Left cardiac atrium (tissue), 4 donors: Measurements from ENCODE around the gene WDR70. TPM values are rescaled to one million over a fixed set of nuclear protein-coding genes. Genes with fewer than 3 reads are reported as not detected.
"Not testable (repeated sequence)": the region's sequence is repeated elsewhere in the genome, so short reads cannot be mapped to it uniquely, and the experiment has no call there.

Source experiments
- ATAC-seq, 2 donors: fragments of 200-7000 bp; cut with Tn5 transposase; one replicate each; pipeline ENCODE4 v1.9.1; 2020; ENCODE audit warnings: mild to moderate bottlenecking in 2 of 2, moderate library complexity in 2 of 2
- DNase-seq: peaks from one replicate; pipeline ENCODE4 v3.0.0-alpha.2; 2020
- intact Hi-C, 2 donors: fragments of 100-400 bp; cut with DNase I; formaldehyde crosslinking; loops; one replicate each; pipeline versions ENCODE4 v1.14.1 to v1.15.1; 2022 to 2023
- total RNA-seq, 2 donors: library from RNA; stranded (reverse); fragmentation: NEBNext Ultra II Directional; extraction: Animal tissue kit (Norgen Biotek cat#: 25700); gene quantifications; one replicate each; pipeline ENCODE4 v1.2.1, GENCODE V29; 2021
- donor health status: DM: no; HTN: yes; CAD: no.
- donor health status: DM: no; HTN: yes; CAD: no; lungs with severe emphysema.
- donor health status: DM: yes; HTN: yes; CAD: no.
- donor health status: Dilated cardiomyopathy.

WDR70 gene
- total RNA-seq, 2 donors from 2014 or later = 14.5 TPM

GRCh38 chr5:37601163-37601562, 222.0 kb downstream of the WDR70 start:
- ATAC-seq = no peak
- no peak for DNase-seq
- intact Hi-C loops = no loop called here

- no peak for ATAC-seq
- DNase-seq = no peak
- intact Hi-C loops = no loop called here
Measured at GRCh38 chr5:37603072-37603471, 224.0 kb downstream of the WDR70 start.

GRCh38 chr5:37604290-37604689, 225.2 kb downstream of the WDR70 start:
- intact Hi-C loops = no loop called here
- DNase-seq (no peak), ATAC-seq (no peak)

- intact Hi-C loops = no loop called here
Measured at GRCh38 chr5:37606148-37606547, 227.0 kb downstream of the WDR70 start.

GRCh38 chr5:37606632-37607248, 227.6 kb downstream of the WDR70 start:
- intact Hi-C loops = no loop called here
- DNase-seq (no peak), ATAC-seq (no peak)

More at GRCh38 chr5:37606148-37606547, 227.0 kb downstream of the WDR70 start:
- ATAC-seq = no peak
- DNase-seq = no peak

- intact Hi-C loops = no loop called here
- ATAC-seq = no peak
- no peak for DNase-seq
Measured at GRCh38 chr5:37615184-37615583, 236.1 kb downstream of the WDR70 start.

- ATAC-seq = no peak
- intact Hi-C loops = no loop called here
- DNase-seq = no peak
Measured at GRCh38 chr5:37619353-37619752, 240.2 kb downstream of the WDR70 start.

- intact Hi-C loops, DNase-seq, ATAC-seq: not testable (repeated sequence)
Measured at GRCh38 chr5:37622354-37622753, 243.2 kb downstream of the WDR70 start.

- ATAC-seq = no peak
- intact Hi-C loops = no loop called here
- no peak for DNase-seq
Measured at GRCh38 chr5:37626266-37626665, 247.1 kb downstream of the WDR70 start.

- intact Hi-C loops = no loop called here
- ATAC-seq (no peak), DNase-seq (no peak)
Measured at GRCh38 chr5:37628876-37629275, 249.8 kb downstream of the WDR70 start.

- no peak for DNase-seq
- intact Hi-C loops = no loop called here
- ATAC-seq = no peak
Measured at GRCh38 chr5:37631939-37632338, 252.8 kb downstream of the WDR70 start.

- intact Hi-C loops = no loop called here
- no peak for DNase-seq
- ATAC-seq = no peak
Measured at GRCh38 chr5:37637165-37637845, 258.2 kb downstream of the WDR70 start.

- DNase-seq (no peak), ATAC-seq (no peak)
- intact Hi-C loops = no loop called here
Measured at GRCh38 chr5:37638897-37639296, 259.8 kb downstream of the WDR70 start.

GRCh38 chr5:37640088-37640487, 261.0 kb downstream of the WDR70 start:
- intact Hi-C loops = no loop called here
- ATAC-seq (no peak), DNase-seq (no peak)

GRCh38 chr5:37641933-37642332, 262.8 kb downstream of the WDR70 start:
- no peak for DNase-seq
- ATAC-seq = no peak
- intact Hi-C loops = no loop called here

- ATAC-seq (no peak), DNase-seq (no peak)
- intact Hi-C loops = no loop called here
Measured at GRCh38 chr5:37645707-37646106, 266.6 kb downstream of the WDR70 start.

GRCh38 chr5:37654566-37654965, 275.4 kb downstream of the WDR70 start:
- DNase-seq, intact Hi-C loops, ATAC-seq: not testable (repeated sequence)

- DNase-seq = no peak
Measured at GRCh38 chr5:37657046-37657445, 277.9 kb downstream of the WDR70 start.

GRCh38 chr5:37658440-37658839, 279.3 kb downstream of the WDR70 start:
- ATAC-seq (no peak), DNase-seq (no peak)
- intact Hi-C loops = no loop called here

More at GRCh38 chr5:37657046-37657445, 277.9 kb downstream of the WDR70 start:
- intact Hi-C loops = no loop called here
- no peak for ATAC-seq

GRCh38 chr5:37660319-37660718, 281.2 kb downstream of the WDR70 start:
- DNase-seq = no peak
- intact Hi-C loops = no loop called here
- ATAC-seq = no peak
